Body of pancreas (tissue), 4 donors: ENCODE measurements around the gene CLDN7. TPM values are rescaled to one million over a fixed set of nuclear protein-coding genes. Genes with fewer than 3 reads are reported as not detected.

Experiments used
- ATAC-seq: fragments of 150-250 bp; one replicate; pipeline ENCODE4 v1.9.1; 2016
- DNase-seq, 4 donors: peaks; one replicate each; pipeline ENCODE4 v3.0.0-alpha.2; 2019
- H3K27ac ChIP-seq, 4 donors: fragments of 200-600 bp; sonication (generic); 1 replicate in 3 of 4; 2 replicates in 1 of 4; pipeline versions ENCODE4 v1.5.1 to v1.6.1; 2016 to 2019; ENCODE audit warnings: mild to moderate bottlenecking in 1 of 4, mixed read lengths in 1 of 4, moderate library complexity in 1 of 4
- H3K27me3 ChIP-seq, 2 donors: fragments of 200-600 bp; sonication (generic); one replicate each; pipeline ENCODE4 v1.6.0; 2016; ENCODE audit warnings: mild to moderate bottlenecking in 1 of 2
- H3K36me3 ChIP-seq, 2 donors: fragments of 200-600 bp; sonication (generic); replicated peaks in 1 of 2; 2 replicates each; pipeline ENCODE4 v1.5.1; 2016; ENCODE audit warnings: low read depth in 2 of 2; ENCODE audit not compliant: insufficient read depth in 1 of 2
- H3K4me1 ChIP-seq: fragments of 200-600 bp; sonication (generic); one replicate; pipeline ENCODE4 v1.6.0; 2016
- H3K4me3 ChIP-seq, 2 donors: fragments of 200-600 bp; sonication (generic); 1 replicate in 1 of 2; 2 replicates in 1 of 2; pipeline ENCODE4 v1.5.1; 2016 to 2019
- H3K9me3 ChIP-seq, 3 donors: fragments of 200-600 bp; sonication (generic); 1 replicate in 2 of 3; 2 replicates in 1 of 3; pipeline ENCODE4 v1.5.1; 2016
- POLR2A ChIP-seq, 3 donors: fragments of 450-650 bp; IDR thresholded peaks; one replicate each; pipeline ENCODE4 v1.6.1; 2016; ENCODE audit warnings: antibody characterized with exemption in 3 of 3, mild to moderate bottlenecking in 2 of 3
- WGBS, 2 donors: methylation state at CpG; one replicate each; pipeline ENCODE4 v1.1.5; 2017; 5-methylcytosine and 5-hydroxymethylcytosine counted together
- intact Hi-C: fragments of 100-400 bp; cut with DNase I; formaldehyde crosslinking; loops from one replicate; pipeline ENCODE4 v1.15.1; 2023
- total RNA-seq, 2 donors: library from RNA; depleted of rRNA; stranded (reverse); fragments of >200 nt; gene quantifications; one replicate each; pipeline ENCODE4 v1.1.0, GENCODE V29; 2016
- TF ChIP-seq, protein P1 (sequence below), 7 experiments: fragments of 450-650 bp in 4 of 7; fragments of 200-600 bp in 3 of 7; sonication (generic) in 3 of 7; IDR thresholded peaks; one replicate each; pipeline ENCODE4 v1.5.1; 2016 to 2019; ENCODE audit warnings: antibody characterized with exemption in 7 of 7

The CLDN7 gene
- total RNA-seq, 2 donors from 2014 or later = 72.9 to 92.3 TPM

DNA sequence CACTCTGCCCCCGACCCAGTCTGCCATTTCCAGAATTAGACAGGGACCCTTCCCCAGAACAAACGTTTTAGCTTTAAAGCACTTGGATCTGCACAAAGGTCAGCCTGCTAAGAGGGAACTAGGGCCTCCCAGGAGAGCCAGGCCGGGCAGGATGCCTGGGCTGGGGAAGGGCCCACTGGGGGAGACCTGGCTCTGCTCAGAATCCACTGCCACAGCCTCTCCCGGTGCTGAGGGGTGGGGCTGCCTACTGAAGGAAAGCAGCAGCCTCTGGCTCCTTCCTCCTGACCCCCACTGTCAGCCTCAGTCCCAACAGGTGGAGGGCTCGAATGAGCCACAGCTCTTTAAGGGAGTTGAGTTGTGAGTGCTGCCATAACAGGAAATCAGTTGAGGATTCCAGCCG, 30.5 kb upstream of the CLDN7 start:
- ATAC-seq = no peak
- H3K4me1 ChIP-seq = peaks cover 32% of the 10 kb centered on the region
- no peak for DNase-seq

DNA sequence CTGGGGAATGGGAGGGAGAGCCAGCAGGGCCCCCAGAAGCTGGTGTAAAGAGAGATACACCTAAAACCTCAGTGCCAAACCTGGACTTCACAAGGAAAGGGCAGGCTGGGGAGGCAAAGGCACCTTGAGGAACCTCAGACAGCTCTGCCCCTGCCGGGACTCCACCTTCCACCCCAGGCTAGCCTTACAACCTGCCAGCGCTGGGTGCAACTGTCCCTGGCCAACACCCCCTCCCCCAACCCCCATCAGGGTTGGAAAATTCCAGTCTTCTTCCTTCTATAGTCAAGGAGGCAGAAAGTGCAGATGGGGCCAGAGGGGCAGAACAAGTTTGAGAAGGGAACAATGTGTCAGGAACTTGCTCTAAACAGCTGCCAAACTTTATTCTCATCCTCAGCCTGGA, 29.9 kb upstream of the CLDN7 start:
- H3K27ac ChIP-seq = no peak overlapping the region
- no peaks in the 10 kb centered on the region for H3K27me3 ChIP-seq
- no peaks in the 10 kb centered on the region for H3K9me3 ChIP-seq
- H3K4me1 ChIP-seq = peaks cover 32% of the 10 kb centered on the region
- 65 to 85% methylated on average over 2 of the region's 2 CpGs for WGBS, 2 donors
- DNase-seq = no peak
- no peak for ATAC-seq
- no peaks in the 10 kb centered on the region for H3K36me3 ChIP-seq
- H3K4me3 ChIP-seq = no peak overlapping the region
- no peak for TF ChIP-seq POLR2A (IDR thresholded peaks at IDR 0.05)
- TF ChIP-seq, protein P1, sequence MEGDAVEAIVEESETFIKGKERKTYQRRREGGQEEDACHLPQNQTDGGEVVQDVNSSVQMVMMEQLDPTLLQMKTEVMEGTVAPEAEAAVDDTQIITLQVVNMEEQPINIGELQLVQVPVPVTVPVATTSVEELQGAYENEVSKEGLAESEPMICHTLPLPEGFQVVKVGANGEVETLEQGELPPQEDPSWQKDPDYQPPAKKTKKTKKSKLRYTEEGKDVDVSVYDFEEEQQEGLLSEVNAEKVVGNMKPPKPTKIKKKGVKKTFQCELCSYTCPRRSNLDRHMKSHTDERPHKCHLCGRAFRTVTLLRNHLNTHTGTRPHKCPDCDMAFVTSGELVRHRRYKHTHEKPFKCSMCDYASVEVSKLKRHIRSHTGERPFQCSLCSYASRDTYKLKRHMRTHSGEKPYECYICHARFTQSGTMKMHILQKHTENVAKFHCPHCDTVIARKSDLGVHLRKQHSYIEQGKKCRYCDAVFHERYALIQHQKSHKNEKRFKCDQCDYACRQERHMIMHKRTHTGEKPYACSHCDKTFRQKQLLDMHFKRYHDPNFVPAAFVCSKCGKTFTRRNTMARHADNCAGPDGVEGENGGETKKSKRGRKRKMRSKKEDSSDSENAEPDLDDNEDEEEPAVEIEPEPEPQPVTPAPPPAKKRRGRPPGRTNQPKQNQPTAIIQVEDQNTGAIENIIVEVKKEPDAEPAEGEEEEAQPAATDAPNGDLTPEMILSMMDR (IDR thresholded peaks at IDR 0.05) = no peak
- intact Hi-C loops = no loop called here

More for the DNA sequence above, 30.5 kb upstream of the CLDN7 start:
- Histone ChIP-seq H3K36me3 (no peaks in the 10 kb centered on the region), H3K4me3 (no peak overlapping the region), H3K27ac (no peak overlapping the region), H3K27me3 (no peaks in the 10 kb centered on the region), H3K9me3 (no peaks in the 10 kb centered on the region)
- WGBS, 2 donors = 51 to 56% methylated on average over 2 to 6 of the region's 6 CpGs
- TF ChIP-seq POLR2A (IDR thresholded peaks at IDR 0.05) = no peak
- TF ChIP-seq, protein P1 (IDR thresholded peaks at IDR 0.05) = no peak
- intact Hi-C loops = no loop called here

DNA sequence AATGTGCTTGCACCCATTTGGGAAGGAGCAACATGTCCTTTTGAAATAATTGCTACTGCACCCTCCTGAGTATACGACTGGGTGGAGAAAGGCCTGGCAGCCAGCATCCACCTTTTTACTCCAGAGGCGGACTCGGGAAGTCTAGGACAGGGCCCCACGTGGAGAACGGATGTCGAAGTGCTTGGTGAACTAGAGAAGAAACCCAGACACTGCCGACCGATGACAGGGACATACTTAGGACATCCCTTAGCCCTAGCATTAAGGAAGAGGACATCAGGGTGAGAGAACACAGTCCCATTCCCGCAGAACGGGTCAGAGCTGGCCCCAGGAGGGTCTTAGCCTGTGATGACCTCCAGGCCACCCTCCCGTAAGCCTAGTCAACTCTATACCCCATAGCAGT, 28.4 kb upstream of the CLDN7 start:
- peaks cover 21% of the 10 kb centered on the region for H3K4me1 ChIP-seq
- no peaks in the 10 kb centered on the region for H3K27me3 ChIP-seq
- TF ChIP-seq, protein P1 (IDR thresholded peaks at IDR 0.05) = no peak
- TF ChIP-seq POLR2A (IDR thresholded peaks at IDR 0.05) = no peak
- no peaks in the 10 kb centered on the region for H3K36me3 ChIP-seq
- no peak overlapping the region for H3K4me3 ChIP-seq
- intact Hi-C loops = no loop called here
- no peak overlapping the region for H3K27ac ChIP-seq
- no peak for DNase-seq
- 80 to 83% methylated on average over 11 of the region's 11 CpGs for WGBS, 2 donors
- H3K9me3 ChIP-seq = no peaks in the 10 kb centered on the region
- ATAC-seq = no peak

DNA sequence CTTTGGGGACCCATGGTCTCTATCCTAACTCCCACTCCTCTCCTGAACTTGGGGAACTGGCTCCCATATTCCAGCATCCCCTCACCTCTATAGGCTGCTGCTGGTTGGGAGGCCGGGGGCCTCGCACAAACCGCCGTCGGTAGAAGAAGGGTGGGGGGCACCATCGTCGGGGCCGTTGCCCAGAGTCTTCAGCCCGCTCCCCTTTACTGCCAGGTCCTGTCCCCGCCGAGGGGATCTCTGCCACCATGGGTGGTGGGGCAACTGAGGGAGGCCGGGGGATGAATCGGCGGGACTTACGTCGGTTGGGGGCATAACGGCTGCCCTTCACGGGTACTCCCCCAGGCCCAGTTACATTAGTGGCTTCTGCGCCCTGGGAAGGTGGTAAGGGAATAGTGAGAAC, 27.9 kb upstream of the CLDN7 start:
- TF ChIP-seq, protein P1 (IDR thresholded peaks at IDR 0.05) = no peak
- no peak for TF ChIP-seq POLR2A (IDR thresholded peaks at IDR 0.05)
- DNase-seq = no peak
- no peak for ATAC-seq
- intact Hi-C loops = no loop called here
- Histone ChIP-seq H3K4me1 (peaks cover 16% of the 10 kb centered on the region), H3K27me3 (no peaks in the 10 kb centered on the region), H3K36me3 (no peaks in the 10 kb centered on the region), H3K9me3 (no peaks in the 10 kb centered on the region), H3K27ac (no peak overlapping the region), H3K4me3 (no peak overlapping the region)
- WGBS, 2 donors = 89 to 93% methylated on average over 19 of the region's 19 CpGs

DNA sequence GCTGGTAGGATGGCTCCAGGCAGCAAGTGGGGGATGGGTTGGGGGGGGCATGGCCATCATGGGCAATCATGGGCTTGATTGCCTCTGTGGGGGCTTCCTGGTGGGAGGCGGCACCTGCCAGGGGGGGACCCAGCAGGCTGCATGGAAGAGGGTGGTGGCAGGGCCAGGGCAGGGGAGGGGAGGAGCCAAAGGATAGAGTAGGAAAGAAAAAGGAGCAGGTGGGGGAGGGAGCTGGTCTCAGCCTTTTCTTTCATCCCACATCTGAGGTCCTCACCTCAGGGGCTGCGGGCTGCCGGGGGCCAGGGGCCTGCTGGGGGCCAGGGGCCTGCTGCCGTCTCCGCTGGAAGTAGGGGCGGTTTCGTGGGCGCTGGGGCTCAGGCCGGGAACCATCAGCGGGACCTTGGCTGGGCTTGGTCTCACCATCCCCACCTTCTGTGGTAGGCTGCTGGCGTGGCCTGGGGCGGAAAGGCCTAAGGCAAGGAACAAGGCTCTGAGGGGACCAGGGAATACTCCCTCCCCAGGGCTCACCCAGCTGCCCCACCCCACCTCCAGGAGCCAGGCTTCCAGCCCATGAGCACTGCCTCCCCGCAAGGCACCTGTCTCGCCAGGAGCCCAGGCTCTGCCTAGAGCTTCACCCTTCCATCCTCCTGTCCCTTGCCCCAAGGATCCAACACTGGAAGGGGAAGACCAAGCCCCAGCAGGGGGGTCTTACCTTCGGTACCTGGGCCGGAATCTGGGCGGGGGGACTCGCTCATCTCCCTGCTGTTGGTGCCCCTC, 27.2 kb upstream of the CLDN7 start:
- Histone ChIP-seq H3K27me3 (no peaks in the 10 kb centered on the region), H3K4me1 (peaks cover 9% of the 10 kb centered on the region), H3K27ac (no peak overlapping the region), H3K4me3 (no peak overlapping the region), H3K9me3 (no peaks in the 10 kb centered on the region), H3K36me3 (no peaks in the 10 kb centered on the region)
- intact Hi-C loops = loop anchor here (5.0 to 10.0 kb wide), 2 partner anchors 53 to 225 kb away; no protein-coding TSS in a partner anchor
- TF ChIP-seq, protein P1 (IDR thresholded peaks at IDR 0.05) = no peak
- TF ChIP-seq POLR2A (IDR thresholded peaks at IDR 0.05) = no peak
- no peak for ATAC-seq
- 91 to 93% methylated on average over 6 to 15 of the region's 18 CpGs for WGBS, 2 donors
- no peak for DNase-seq
